LoVo (cell line): Measurements from ENCODE around the gene ZNF253.
"Not testable (repeated sequence)": the region's sequence is repeated elsewhere in the genome, so short reads cannot be mapped to it uniquely, and the experiment has no call there.

ENCODE experiments used
- DNase-seq: peaks from one replicate; pipeline ENCODE4 v3.0.0-alpha.2; 2016; ENCODE audit warnings: low spot score

The ZNF253 gene

GRCh38 chr19:19865750-19866610 lies at the start of gene ZNF253:
Gene ZNF253 (plus strand): TSS chr19:19865882. CDS start chr19:19865997, 115 bp downstream.
- DNase-seq, result peak; percentile 83

DNA sequence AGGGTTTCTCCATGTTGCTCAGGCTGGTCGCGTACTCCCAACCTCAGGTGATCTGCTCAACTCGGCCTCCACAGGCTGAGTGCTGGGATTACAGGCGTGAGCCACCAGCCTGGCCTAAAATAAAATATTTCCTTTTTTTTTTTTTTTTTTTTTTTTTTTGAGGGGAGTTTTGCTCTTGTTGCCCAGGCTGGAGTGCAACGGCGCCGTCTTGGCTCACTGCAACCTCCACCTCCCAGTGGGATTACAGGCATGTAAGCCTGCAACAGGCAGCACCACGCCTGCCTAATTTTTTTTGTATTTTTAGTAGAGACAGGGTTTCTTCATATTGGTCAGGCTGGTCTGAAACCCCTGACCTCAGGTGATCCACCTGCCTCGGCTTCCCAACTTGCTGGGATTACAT lies 49.0 kb upstream of the ZNF253 start:
- DNase-seq, result no peak

GRCh38 chr19:19817357-19817756 lies 48.3 kb upstream of the ZNF253 start:
- DNase-seq, result no peak

- DNase-seq, result no peak
Observed at GRCh38 chr19:19820774-19821320, 44.8 kb upstream of the ZNF253 start.

DNA sequence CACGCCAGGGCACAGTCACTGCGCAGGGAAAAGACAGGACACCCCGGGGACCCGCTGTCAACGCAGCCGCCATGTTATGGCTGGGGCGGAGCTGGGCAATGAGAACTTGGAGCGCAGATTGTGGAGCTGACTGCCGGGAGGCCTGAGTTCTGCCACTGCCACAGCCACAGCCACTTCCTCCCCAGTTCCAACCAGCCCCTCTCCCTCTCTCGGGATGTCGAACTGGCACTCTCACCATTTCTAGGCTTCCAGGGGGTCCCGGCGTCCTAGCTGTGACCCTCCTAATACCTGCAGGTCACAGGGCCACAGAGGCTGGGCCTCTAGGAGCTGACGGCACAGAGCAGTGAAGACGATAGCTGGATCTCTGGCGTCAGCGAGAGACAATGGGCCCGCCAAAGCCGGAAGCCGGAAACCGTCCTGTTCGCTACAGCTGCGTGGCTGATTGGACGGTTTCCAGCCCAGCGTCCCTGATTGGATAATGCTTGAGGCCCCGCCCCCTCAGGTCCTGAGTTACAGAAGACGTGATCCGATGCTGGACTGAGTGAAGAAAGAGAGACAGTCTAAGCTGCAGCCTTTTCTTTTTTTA lies 44.2 kb upstream of the ZNF253 start, which contains the start of gene ZNF506:
TSS of gene ZNF506 (minus strand) at position 385 of the 586 bp plus-strand sequence. CDS start at position 238, 147 bp downstream.
- DNase-seq, result peak; percentile 89

- DNase-seq, result not testable (repeated sequence)
Observed at GRCh38 chr19:19821976-19822375, 43.7 kb upstream of the ZNF253 start.

DNA sequence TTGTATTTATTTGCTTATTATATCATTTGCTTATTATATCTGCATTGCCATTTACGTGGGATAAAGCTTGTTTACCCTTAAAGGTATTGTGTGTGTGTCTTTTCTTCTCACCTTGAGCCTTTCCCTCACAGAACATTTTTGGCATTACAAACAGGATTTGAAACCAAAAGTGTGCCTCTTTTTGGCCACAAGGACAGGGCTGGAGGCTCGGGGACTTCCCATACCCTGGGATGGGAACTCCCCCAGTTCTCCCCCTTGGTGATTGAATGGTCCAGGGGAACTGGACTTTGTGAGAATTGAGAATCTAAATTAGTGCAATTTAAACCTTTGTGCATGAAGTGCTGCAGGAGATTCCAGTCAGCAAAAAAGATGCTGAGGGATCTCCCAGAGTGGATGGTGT lies 41.8 kb upstream of the ZNF253 start:
- DNase-seq, result no peak

GRCh38 chr19:19826875-19827274 lies 38.8 kb upstream of the ZNF253 start:
- no peak for DNase-seq

DNA sequence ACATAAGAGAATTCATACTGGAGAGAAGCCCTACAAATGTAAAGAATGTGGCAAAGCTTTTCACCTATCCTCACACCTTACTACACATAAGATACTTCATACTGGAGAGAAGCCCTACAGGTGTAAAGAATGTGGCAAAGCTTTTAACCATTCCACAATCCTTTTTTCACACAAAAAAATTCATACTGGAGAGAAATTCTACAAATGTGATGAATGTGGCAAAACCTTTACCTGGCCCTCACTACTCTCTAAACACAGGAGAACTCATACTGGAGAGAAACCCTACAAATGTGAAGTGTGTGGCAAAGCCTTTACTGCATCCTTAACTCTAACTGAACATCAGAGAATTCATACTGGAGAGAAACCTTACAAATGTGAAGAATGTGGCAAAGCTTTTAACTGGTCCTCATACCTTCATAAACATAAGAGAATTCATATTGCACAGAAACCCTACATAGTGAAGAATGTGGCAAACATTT lies 30.1 kb upstream of the ZNF253 start:
- DNase-seq, result no peak

DNA sequence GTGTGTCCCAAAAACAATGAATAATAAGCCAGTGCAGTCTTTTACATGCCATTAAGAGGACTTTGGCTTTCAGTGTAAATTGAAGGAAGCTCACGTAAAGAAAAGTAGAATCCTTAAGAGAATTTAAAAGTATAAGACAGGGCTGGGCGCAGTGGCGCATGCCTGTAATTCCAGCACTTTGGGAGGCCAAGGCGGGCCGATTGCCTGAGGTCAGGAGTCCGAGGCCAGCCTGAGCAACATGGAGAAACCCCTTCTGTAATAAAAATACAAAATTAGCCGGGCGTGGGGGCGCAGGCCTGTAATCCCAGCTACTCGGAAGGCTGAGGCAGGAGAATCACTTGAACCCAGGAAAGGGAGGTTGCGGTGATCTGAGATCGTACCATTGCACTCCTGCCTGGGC lies 17.9 kb upstream of the ZNF253 start:
- no peak for DNase-seq

GRCh38 chr19:19849056-19849455 lies 16.6 kb upstream of the ZNF253 start:
- no peak for DNase-seq

DNA sequence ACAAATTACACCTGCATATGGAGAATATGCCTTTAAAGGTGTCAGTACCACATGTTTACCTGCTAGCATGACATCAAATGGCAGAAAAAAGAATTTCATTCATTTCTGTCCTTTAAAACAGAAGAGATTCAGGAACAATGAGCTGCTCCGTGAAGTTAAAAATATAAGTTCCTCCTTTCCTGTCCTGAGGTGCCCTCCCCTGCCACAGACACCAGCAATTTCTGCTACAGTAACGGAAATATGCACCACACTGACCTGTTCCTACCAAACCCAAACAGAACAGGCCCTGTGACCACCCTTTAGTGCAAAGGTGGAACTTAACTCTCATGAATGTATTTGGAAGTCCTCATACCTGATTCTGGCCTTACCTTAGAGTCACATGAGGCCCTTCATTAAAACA lies 13.9 kb upstream of the ZNF253 start:
- not testable (repeated sequence) for DNase-seq

DNA sequence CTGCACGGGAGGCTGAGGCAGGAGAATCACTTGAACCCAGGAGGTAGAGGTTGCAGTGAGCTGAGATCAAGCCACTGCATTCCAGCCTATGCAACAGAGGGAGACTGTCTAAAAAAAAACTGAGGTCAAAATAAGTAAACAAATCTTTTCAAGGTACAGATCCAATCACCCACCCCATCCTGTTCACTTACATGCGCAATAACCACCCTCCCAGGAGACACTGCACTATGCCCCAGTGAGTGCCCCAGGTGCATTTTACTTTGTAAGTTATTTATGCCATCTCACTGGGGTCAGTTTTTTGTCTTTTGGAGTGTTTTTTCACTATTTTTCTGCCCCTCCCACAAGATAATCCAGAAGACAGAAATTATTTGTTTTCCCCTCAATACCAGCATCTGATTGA lies 6.9 kb upstream of the ZNF253 start:
- DNase-seq, result no peak

DNA sequence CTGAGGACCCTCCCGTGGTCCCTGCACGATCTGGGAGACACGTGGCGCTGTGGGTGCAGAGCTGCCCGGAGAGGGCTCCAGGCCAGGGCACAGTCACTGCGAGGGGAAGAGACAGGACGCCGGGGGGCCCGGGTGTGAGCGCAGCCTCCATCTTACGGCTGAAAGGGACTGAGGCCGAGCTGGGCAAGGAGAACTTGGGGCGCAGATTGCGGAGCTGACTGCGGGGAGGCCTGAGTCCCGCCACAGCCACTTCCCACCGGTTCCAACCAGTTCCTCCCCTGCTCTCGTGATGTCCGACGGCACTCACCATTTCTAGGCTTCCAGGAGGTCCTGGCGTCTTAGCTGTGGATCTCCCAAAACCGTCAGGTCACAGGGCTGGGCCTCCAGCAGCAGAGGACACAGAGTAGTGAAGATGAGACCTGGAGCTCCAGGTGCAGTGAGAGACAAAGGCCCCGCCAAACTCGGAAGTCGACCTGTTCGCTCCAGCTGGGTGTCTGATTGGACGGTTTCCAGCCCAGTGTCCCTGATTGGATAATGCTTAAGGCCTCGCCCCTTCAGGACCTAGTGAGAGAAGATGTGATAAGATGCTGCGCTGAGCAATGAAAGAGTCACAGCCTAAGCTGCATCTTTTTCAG lies 4.8 kb upstream of the ZNF253 start:
- DNase-seq, result no peak

DNA sequence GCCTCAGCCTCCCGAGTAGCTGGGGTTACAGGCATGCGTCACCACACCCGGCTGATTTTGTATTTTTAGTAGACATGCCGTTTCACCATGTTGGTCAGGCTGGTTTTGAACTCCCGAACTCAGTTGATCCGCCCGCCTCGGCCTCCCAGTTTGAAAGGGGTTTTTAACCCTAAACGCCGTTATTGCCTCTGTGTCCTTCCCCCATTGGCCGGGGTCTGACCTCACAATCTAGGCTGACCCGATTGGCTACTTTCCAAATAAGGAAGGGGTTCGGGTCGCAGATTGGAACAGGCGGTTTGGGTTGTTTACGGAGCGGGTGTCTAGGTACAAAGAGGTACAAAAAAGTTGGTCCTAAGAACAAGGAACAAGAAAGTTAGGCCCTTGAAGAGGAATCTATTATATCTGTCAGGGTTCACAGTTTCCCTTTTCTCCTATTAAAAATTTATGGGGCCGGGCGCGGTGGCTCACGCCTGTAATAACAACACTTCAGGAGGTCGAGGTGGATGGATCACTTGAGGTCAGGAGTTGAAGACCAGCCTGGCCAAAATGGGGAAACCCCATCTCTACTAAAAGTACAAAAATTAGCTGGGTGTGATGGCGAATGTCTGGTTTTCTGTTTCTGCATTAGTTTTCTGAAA lies 1.0 kb downstream of the ZNF253 start:
- DNase-seq, result no peak

DNA sequence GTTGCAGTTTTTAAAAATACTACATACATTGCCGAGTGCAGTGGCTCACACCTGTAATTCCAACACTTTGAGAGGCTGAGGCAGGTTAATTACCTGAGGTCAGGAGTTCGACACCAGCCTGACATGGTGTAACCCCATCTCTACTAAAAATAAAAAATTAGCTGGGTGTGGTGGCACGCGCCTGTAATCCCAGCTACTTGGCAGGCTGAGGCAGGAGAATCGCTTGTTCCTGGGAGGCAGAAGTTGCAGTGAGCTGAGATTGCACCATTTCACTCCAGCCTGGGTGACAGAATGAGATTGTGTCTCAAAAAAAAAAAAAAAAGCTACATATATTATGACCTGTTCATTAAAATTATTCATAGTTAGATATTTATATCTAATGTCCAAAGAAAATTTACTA lies 4.4 kb downstream of the ZNF253 start:
- not testable (repeated sequence) for DNase-seq

GRCh38 chr19:19871932-19872331 lies 6.2 kb downstream of the ZNF253 start:
- DNase-seq, result no peak

- DNase-seq, result no peak
Observed at GRCh38 chr19:19873381-19873780, 7.7 kb downstream of the ZNF253 start.

- no peak for DNase-seq
Observed at GRCh38 chr19:19877724-19878123, 12.0 kb downstream of the ZNF253 start.

DNA sequence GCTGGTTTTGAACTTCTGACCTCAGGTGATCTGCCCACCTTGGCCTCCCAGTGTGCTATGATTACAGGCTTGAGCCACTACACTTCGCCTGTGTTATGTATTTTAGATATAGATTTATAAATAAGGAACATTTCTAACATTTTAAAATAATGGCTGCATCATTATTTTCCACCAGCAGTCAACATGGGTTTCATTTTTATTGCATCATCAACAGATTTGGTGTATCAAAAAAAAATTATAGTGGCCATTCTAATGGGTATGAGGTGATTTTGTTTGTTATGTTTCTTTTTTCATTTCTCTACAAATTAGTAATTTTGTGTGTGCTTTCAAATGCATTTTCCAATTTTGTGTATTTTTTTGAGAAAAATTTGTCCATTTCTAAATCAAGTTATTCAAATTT lies 18.9 kb downstream of the ZNF253 start:
- no peak for DNase-seq

DNA sequence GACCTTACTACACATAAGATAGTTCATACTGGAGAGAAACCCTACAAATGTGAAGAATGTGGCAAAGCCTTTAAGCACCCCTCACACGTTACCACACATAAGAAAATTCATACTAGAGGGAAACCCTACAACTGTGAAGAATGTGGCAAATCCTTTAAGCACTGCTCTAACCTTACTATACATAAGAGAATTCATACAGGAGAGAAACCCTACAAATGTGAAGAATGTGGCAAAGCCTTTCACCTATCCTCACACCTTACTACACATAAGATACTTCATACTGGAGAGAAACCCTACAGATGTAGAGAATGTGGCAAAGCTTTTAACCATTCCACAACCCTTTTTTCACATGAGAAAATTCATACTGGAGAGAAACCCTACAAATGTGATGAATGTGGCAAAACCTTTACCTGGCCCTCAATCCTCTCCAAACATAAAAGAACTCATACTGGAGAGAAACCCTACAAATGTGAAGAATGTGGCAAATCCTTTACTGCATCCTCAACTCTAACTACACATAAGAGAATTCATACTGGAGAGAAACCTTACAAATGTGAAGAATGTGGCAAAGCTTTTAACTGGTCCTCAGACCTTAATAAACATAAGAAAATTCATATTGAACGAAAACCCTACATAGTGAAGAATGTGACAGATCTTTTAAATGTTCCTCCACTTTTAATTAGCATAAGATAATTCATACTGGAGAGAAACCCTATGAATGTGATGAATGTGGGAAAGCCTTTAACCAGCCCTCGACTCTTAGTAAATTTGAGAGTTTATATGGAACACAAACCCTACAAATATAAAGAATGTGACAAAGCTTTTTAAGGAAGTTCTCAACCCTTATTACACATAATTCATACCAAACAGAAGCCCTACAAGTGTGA lies 26.6 kb downstream of the ZNF253 start:
- not testable (repeated sequence) for DNase-seq
